ENCODE measurements around the gene NFKBIL1.

- TF ChIP-seq CTCF (IDR thresholded peaks at IDR 0.05; ENCODE audit: low read depth, low read length), result no peak
- no peak for TF ChIP-seq EZH2phosphoT487 (IDR thresholded peaks at IDR 0.05; ENCODE audit: low read depth)
These were observed 6.2 kb upstream of the NFKBIL1 start for GRCh38 chr6:31541059-31541657.

All from OCI-LY3 (cell line).